ENCODE measurements around the gene ST8SIA1. TPM values are rescaled to one million over a fixed set of nuclear protein-coding genes. Genes with fewer than 3 reads are reported as not detected.
"Not testable (repeated sequence)": the region's sequence is repeated elsewhere in the genome, so short reads cannot be mapped to it uniquely, and the experiment has no call there.

ST8SIA1 gene
- total RNA-seq, 3 donors from 2014 or later, result 3.2 to 23.8 (median 3.2) TPM

GRCh38 chr12:22160396-22161003, 174.0 kb downstream of the ST8SIA1 start:
- H3K36me3 ChIP-seq (ENCODE audit: low read depth), result no peaks in the 10 kb centered on the region
- ATAC-seq (no peak), DNase-seq (no peak)
- no peak overlapping the region for H3K4me3 ChIP-seq
- no peaks in the 10 kb centered on the region for H3K4me1 ChIP-seq (ENCODE audit: low read depth)
- no peak for TF ChIP-seq CTCF (IDR thresholded peaks at IDR 0.05)
- intact Hi-C loops (cut with DNase I, micrococcal nuclease), result no loop called here
- H3K9me3 ChIP-seq, result no peaks in the 10 kb centered on the region

GRCh38 chr12:22149286-22149685, 185.2 kb downstream of the ST8SIA1 start:
- H3K4me3 ChIP-seq; H3K4me1 ChIP-seq (ENCODE audit: low read depth); DNase-seq; H3K9me3 ChIP-seq; ATAC-seq; H3K36me3 ChIP-seq (ENCODE audit: low read depth); intact Hi-C loops (cut with DNase I, micrococcal nuclease): not testable (repeated sequence)

- ATAC-seq; intact Hi-C loops (cut with DNase I, micrococcal nuclease); H3K36me3 ChIP-seq (ENCODE audit: low read depth); H3K9me3 ChIP-seq; DNase-seq; H3K4me1 ChIP-seq (ENCODE audit: low read depth); H3K4me3 ChIP-seq: not testable (repeated sequence)
Measured at GRCh38 chr12:22146686-22147085, 187.8 kb downstream of the ST8SIA1 start.

Other genes starting within 250 kb of the ST8SIA1 start
- 10 to 100 TPM; 56.3 to 68.6 (median 62.4) TPM for gene C2CD5, start 209.8 kb upstream of the ST8SIA1 start, total RNA-seq